ENCODE results near the gene EFEMP2.

DNA sequence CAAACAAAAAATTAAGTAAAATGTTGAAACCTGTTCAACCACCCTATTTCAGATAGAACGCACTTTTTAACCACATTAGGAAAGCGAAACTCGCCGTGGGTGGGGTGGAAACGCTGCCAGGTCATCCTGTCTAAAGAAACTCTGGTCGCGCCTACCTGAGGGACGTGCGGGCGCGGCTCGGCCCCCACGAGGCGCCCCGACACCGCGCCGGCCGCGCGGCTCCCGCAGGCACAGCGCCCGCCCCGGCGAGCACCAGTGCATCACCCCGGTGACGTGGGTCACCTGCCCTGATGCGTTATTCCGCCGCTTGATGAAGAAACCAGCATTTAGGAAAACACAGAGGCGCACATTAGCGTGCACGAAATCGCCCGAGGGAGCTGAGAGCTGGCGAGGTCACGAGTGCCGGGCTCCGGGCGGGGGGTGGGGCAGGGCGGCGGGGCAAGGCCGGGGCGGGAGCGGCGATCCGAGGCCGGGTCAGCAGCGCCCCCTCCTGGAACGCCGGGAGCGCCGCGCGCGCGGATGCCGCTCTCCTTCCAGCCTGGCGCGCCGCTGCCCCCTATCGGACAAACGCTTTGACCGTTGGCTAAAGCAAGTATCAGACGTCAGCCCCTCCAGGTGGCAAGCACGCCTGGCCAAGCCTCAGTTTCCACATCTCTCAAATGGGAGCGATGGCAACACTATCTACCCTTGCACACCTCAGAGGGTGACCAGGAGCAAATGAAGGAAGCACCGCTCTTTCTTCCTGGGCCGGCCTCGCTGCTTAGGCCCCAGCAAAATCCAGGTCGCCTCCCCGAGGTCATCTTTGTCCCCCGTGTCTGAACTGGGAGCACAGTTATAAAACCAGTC, 54.5 kb downstream of the EFEMP2 start:
- TF ChIP-seq SP1 (IDR thresholded peaks at IDR 0.05) (no peak), BHLHE40 (IDR thresholded peaks at IDR 0.05; ENCODE audit: borderline replicate concordance) (no peak), HDGF (IDR thresholded peaks at IDR 0.05; ENCODE audit: borderline replicate concordance) (no peak), SUZ12 (IDR thresholded peaks at IDR 0.05) (no peak), FOXM1 (IDR thresholded peaks at IDR 0.05; ENCODE audit: borderline replicate concordance) (peak; percentile 67; the same call in 1 of the 2 replicates)
- TF ChIP-seq, protein P1, sequence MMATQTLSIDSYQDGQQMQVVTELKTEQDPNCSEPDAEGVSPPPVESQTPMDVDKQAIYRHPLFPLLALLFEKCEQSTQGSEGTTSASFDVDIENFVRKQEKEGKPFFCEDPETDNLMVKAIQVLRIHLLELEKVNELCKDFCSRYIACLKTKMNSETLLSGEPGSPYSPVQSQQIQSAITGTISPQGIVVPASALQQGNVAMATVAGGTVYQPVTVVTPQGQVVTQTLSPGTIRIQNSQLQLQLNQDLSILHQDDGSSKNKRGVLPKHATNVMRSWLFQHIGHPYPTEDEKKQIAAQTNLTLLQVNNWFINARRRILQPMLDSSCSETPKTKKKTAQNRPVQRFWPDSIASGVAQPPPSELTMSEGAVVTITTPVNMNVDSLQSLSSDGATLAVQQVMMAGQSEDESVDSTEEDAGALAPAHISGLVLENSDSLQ (IDR thresholded peaks at IDR 0.05) = no peak; the same call in 1 of the 2 replicates

All from HEK293T (cell line).